ENCODE measurements around the gene CABLES1.

Gene CABLES1

GRCh38 chr18:23143815-23144261, 8.6 kb downstream of the CABLES1 start:
- no peak for DNase-seq (ENCODE audit: extremely low spot score)
- TF ChIP-seq SUZ12 (IDR thresholded peaks at IDR 0.05) (no peak), LEF1 (IDR thresholded peaks at IDR 0.05; ENCODE audit: borderline replicate concordance) (no peak), FOXA1 (IDR thresholded peaks at IDR 0.05) (no peak), FOXK2 (IDR thresholded peaks at IDR 0.05) (no peak), TARDBP (IDR thresholded peaks at IDR 0.05) (no peak), HDGF (IDR thresholded peaks at IDR 0.05; ENCODE audit: borderline replicate concordance) (no peak), ELF4 (IDR thresholded peaks at IDR 0.05) (no peak), PKNOX1 (IDR thresholded peaks at IDR 0.05) (no peak), NFRKB (IDR thresholded peaks at IDR 0.05) (no peak), SP1 (IDR thresholded peaks at IDR 0.05) (no peak), ZNF384 (IDR thresholded peaks at IDR 0.05) (no peak), L3MBTL2 (conservative IDR thresholded peaks at IDR 0.05) (no peak), CTBP1 (IDR thresholded peaks at IDR 0.05; ENCODE audit: borderline replicate concordance) (no peak)
- CTCF ChIA-PET: no interaction called here
- POLR2A ChIA-PET: interaction anchor here (2.1 kb wide), 1 partner anchor 9 kb away, joined by 7 read pairs; the partner anchor contains the start of gene CABLES1

GRCh38 chr18:23144640-23145039, 9.4 kb downstream of the CABLES1 start:
- POLR2A ChIA-PET: interaction anchor here (2.1 kb wide), 1 partner anchor 10 kb away, joined by 7 read pairs; the partner anchor contains the start of gene CABLES1
- CTCF ChIA-PET: no interaction called here

DNA sequence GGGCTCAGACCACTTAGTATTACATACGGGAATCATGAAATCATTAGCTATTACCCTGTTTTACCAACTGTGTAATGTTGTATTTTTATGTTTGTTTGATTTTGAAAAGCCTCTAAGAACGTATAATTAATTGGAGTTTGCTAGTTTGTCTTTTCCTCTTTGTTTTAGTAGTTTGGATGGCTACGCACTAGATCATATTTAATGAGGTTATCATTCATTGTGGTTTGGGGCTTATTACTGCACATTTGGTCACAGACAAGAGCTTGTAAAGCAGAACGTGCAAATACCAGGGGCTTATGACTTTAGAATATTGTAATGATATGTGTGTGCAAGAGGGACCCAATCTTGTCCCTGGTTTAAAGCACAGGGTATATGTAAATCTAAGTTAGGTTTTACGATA, 10.3 kb downstream of the CABLES1 start:
- ChIA-PET POLR2A (interaction anchor here (3.1 kb wide), 1 partner anchor 11 kb away, joined by 26 read pairs; the partner anchor contains the start of gene CABLES1), CTCF (no interaction called here)
- TF ChIP-seq TARDBP (IDR thresholded peaks at IDR 0.05) (no peak), SUZ12 (IDR thresholded peaks at IDR 0.05) (no peak), PKNOX1 (IDR thresholded peaks at IDR 0.05) (no peak), ZNF384 (IDR thresholded peaks at IDR 0.05) (no peak), L3MBTL2 (conservative IDR thresholded peaks at IDR 0.05) (no peak), ARNT (IDR thresholded peaks at IDR 0.05) (no peak), NFRKB (IDR thresholded peaks at IDR 0.05) (no peak), ELF4 (IDR thresholded peaks at IDR 0.05) (no peak), SP1 (IDR thresholded peaks at IDR 0.05) (no peak), CTBP1 (IDR thresholded peaks at IDR 0.05; ENCODE audit: borderline replicate concordance) (no peak)
- DNase-seq (ENCODE audit: extremely low spot score): no peak

More at GRCh38 chr18:23144640-23145039, 9.4 kb downstream of the CABLES1 start:
- DNase-seq (ENCODE audit: extremely low spot score): no peak
- TF ChIP-seq SP1 (IDR thresholded peaks at IDR 0.05) (no peak), PKNOX1 (IDR thresholded peaks at IDR 0.05) (no peak), TARDBP (IDR thresholded peaks at IDR 0.05) (no peak), ZNF384 (IDR thresholded peaks at IDR 0.05) (no peak), BHLHE40 (IDR thresholded peaks at IDR 0.05; ENCODE audit: borderline replicate concordance) (no peak), L3MBTL2 (conservative IDR thresholded peaks at IDR 0.05) (no peak)

DNA sequence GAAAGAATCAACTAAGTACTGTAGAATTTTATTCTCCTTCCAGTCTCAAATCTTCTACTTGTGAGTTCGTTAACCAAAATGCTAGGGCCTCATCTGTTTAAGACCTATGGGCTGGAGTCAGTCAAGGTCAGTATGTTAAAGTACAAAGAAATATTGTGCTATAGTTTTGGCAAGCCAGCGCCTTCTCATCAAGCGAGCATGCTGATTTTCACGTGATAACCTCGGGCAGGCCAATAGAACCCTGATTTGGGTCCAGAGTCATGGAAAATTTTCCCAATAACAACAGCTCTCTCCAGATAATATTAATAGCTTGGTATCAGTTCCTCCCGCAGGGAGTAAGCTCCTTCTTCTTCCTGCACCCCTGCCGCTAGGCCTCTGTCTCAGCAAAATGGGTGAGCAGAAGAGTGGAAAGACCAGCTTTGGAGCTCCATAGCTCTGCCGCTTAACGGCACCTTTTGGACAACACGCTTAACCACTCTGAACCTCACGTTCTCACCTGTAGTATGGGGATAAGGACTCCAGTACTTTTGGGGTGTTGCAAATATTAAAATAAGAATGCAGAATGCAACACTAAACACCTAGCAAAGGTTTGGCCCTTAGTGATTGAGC, 11.7 kb downstream of the CABLES1 start:
- ChIA-PET CTCF (interaction anchor here (1.0 to 1.6 kb wide), 2 partner anchors 8 to 15 kb away, joined by 3 to 7 read pairs; no protein-coding TSS in a partner anchor), POLR2A (interaction anchor here (3.1 kb wide), 1 partner anchor 12 kb away, joined by 26 read pairs; the partner anchor contains the start of gene CABLES1)
- no peak for DNase-seq (ENCODE audit: extremely low spot score)
- no peak for TF ChIP-seq L3MBTL2 (conservative IDR thresholded peaks at IDR 0.05)
- no peak for TF ChIP-seq BHLHE40 (IDR thresholded peaks at IDR 0.05; ENCODE audit: borderline replicate concordance)
- TF ChIP-seq TARDBP (IDR thresholded peaks at IDR 0.05): no peak
- no peak for TF ChIP-seq HDGF (IDR thresholded peaks at IDR 0.05; ENCODE audit: borderline replicate concordance)
- TF ChIP-seq CTBP1 (IDR thresholded peaks at IDR 0.05; ENCODE audit: borderline replicate concordance): no peak
- TF ChIP-seq NFRKB (IDR thresholded peaks at IDR 0.05): no peak
- no peak for TF ChIP-seq ZNF384 (IDR thresholded peaks at IDR 0.05)
- no peak for TF ChIP-seq FOXA1 (IDR thresholded peaks at IDR 0.05)
- TF ChIP-seq LEF1 (IDR thresholded peaks at IDR 0.05; ENCODE audit: borderline replicate concordance): no peak
- no peak for TF ChIP-seq SP1 (IDR thresholded peaks at IDR 0.05)
- TF ChIP-seq FOXK2 (IDR thresholded peaks at IDR 0.05): no peak
- no peak for TF ChIP-seq SUZ12 (IDR thresholded peaks at IDR 0.05)
- TF ChIP-seq ELF4 (IDR thresholded peaks at IDR 0.05): no peak
- no peak for TF ChIP-seq ARNT (IDR thresholded peaks at IDR 0.05)
- TF ChIP-seq FOXM1 (IDR thresholded peaks at IDR 0.05; ENCODE audit: borderline replicate concordance): no peak
- no peak for TF ChIP-seq PKNOX1 (IDR thresholded peaks at IDR 0.05)

DNA sequence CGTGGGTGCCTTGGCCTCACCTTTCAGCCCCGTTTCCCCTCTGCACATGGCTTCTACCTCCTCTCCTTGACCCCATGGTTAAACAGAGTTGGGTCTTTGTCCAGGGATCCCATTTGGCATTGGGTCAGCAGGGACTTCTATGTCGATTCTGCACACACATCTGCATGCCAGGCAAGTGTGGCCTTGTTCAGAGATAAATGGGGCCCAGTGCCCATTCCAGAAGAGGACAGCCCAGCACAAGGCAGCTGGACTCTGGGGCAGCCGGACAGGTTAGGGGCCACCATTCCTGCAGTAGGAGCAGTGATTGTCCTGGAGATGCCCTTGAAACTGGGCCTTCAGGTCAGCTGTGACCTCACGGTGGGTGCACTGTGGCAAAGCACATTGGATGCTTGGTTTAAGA, 13.1 kb downstream of the CABLES1 start:
- no peak for DNase-seq (ENCODE audit: extremely low spot score)
- POLR2A ChIA-PET: interaction anchor here (3.1 kb wide), 1 partner anchor 14 kb away, joined by 26 read pairs; the partner anchor contains the start of gene CABLES1
- CTCF ChIA-PET: no interaction called here
- TF ChIP-seq BHLHE40 (IDR thresholded peaks at IDR 0.05; ENCODE audit: borderline replicate concordance) (no peak), LEF1 (IDR thresholded peaks at IDR 0.05; ENCODE audit: borderline replicate concordance) (no peak), PKNOX1 (IDR thresholded peaks at IDR 0.05) (no peak), ZNF384 (IDR thresholded peaks at IDR 0.05) (no peak), FOXA1 (IDR thresholded peaks at IDR 0.05) (no peak), NFRKB (IDR thresholded peaks at IDR 0.05) (no peak), CTBP1 (IDR thresholded peaks at IDR 0.05; ENCODE audit: borderline replicate concordance) (no peak), ARNT (IDR thresholded peaks at IDR 0.05) (no peak), TARDBP (IDR thresholded peaks at IDR 0.05) (no peak), SP1 (IDR thresholded peaks at IDR 0.05) (no peak), L3MBTL2 (conservative IDR thresholded peaks at IDR 0.05) (no peak), SUZ12 (IDR thresholded peaks at IDR 0.05) (no peak)
